Effector CD8-positive, alpha-beta T cell (primary cell): Measurements from ENCODE around the gene GOT1.

Source experiments
- DNase-seq: peaks from one replicate; lab custom pipeline; 2025; lab: John Stamatoyannopoulos, UW
- total RNA-seq, 4 experiments: gene quantifications; one replicate each; lab custom pipeline; 2026; lab: John Stamatoyannopoulos, UW

GOT1 gene
- 20.9 to 63.7 (median 26.1) reads per million in 4 experiments for total RNA-seq

DNA sequence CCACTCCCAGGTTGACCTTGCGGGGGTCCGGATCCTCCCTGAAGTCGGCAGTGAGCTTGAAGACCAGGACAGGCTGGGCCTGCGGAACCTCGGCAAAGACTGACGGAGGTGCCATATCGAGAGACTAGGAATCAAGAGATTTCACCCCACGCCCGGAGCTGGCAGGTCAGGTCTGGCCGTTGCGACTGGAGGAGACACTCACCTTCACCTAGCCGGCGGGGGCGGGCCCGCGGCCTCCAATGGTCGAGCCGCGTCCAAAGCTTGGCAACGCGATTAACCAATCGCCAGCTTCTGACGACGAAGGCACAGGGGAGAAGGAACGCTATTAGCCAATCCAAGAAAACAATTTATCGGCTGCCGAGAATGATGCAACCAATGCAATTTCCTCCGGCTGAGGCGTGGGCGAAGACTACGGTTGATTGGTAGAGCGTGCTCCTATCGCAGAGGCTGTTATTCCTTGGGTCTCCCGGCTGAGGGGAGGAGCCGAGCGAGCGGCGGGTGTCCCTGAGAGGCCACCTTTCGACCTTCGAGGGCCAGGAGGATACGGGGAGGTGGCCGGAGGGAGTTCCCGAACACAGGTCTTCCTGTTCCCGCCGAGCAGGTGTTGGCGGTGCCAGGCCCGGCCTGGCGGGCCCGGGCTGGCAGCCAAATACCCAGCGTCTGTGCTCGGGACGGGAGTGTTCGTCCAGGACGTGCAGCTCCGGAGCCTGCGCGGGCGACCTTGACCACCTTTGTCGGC lies at the start of gene GOT1:
Gene GOT1 (minus strand): TSS at position 174 of the 739 bp plus-strand sequence. CDS start 59 bp downstream, at position 115.
- DNase-seq, result peak; percentile 99

DNA sequence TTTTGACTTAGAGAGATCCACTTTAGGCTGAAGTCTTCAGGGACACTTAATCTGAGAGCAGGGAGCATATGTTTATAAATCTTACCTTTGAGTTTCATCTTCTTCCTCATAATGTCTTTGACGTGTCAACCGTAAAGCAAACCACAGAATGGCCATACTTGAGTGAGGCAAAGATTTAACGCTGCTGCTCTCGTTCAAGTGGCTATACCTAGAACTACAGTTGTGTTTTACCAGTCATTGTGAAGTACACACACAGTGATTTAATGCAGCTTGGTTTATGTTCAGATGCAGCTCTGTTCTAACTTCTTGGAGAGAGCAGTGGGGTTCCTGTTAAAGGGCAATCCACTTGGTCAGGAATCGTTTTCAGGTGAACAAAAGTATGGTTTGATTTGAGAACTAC lies 39.9 kb upstream of the GOT1 start:
- no peak for DNase-seq

DNA sequence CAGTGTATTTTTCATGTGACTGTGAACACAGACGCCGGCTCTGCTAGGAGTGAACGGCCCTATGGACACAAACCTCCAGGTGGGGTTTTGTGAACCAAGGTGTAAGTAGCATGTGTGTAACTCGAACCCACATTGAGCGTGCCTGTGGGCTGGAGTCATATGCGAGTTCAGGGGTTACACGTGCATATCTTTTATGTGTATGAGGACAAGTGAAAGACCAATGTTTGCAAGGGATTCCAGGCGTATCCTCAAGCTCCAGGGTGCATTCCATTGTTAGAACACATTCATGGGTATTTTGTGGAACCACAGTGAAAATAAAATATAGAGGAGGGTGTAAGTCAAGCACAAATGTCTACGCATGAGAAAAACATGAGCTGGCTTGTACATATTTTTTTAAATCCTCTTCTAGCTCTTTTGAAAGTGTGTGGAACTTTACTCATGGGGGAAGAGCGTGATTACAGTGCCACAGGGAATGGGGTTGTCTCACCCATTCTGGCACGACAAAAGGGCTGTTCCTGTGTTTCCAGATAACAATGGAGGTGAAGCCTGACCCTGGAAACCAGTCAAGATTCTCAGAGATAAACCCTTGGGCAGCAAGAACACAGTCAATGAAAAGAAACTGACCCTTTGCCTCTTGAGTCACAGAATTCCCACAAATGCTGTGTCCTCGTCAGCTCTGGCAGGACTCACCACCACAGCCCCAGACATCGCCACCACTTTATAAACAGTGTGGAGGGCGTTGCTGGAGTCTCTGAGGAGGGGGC lies 37.0 kb upstream of the GOT1 start:
- DNase-seq, result no peak

DNA sequence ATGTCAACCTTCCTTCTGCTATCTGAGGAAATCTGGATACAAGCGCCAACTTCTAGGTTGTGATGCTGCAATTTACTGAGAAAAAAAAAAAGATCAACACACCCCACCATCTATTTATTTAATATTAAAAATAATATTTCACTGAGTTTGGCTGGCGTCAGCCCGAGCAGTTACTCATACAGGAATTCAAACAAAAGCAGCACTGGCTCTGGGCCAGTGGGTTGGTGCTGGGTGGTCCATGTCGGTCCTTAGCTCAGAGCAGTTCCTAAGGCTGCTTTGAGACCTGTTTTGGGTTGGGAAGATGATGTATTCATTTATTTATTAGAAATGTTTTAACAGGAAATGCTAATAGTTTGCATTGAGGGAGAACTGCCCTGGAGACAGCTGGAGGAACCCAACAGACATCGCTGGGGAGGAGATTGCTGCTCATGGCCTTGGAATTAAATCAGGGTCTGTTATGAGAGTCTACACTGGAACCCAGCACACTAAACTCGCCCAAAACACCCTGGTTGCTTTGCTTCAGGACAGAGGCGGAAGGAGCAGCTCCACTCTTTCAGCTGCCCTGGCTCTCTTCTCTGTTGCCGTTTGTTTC lies 36.3 kb upstream of the GOT1 start:
- DNase-seq, result no peak

DNA sequence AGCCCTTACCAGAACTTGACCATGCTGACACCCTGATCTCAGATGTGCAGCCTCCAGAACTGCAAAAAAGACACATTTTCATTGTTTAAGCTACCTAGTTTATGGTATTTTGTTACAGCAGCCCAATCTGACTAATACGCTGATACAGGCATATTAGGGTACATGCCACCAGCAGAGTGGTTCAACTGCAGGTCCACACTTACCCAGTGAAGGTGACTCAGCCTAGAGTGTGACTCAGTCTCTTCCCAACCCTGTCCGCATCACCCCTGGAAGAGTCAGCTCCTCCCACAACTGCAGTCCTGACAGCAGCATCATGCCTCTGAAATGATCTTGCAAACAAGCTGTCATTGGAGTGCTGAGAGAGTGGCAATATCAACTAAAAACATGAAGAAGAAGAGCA lies 30.8 kb upstream of the GOT1 start:
- DNase-seq, result no peak

DNA sequence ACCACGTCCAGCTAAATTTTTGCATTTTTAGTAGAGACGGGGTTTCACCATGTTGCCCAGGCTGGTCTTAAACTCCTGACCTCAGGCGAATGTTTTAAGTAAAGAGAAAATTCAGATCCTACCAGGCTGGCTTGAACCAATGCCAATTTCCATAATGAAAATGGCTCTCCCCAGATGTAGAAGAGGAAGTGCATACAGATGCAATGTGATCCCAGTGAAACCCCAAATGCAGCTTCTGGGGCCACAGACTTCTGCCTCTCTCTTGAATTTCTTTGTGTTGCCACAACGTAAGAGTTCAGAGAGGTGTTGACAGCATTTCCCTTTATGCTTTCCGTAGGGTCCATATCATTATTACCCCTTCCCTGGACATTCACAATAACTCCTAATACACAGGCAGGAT lies 29.6 kb upstream of the GOT1 start:
- no peak for DNase-seq

DNA sequence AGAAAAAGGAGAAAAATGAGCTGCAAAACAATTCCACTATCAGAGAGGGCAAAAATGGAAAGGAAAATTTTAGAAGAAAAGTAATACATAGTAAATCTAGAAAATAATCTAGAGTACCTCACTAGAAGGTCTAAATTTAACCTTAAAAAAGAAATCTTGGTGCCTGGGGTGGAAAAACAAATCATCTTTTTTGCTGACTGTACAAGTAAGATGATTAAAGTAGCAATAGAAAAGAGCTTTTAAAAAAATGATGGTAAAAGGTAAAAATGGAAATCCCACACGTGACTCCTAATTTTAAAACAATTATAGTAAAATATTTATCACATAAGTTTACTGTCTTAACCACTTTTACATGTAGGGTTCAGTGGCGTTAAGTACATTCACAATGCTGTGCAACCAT lies 28.8 kb upstream of the GOT1 start:
- DNase-seq, result no peak

DNA sequence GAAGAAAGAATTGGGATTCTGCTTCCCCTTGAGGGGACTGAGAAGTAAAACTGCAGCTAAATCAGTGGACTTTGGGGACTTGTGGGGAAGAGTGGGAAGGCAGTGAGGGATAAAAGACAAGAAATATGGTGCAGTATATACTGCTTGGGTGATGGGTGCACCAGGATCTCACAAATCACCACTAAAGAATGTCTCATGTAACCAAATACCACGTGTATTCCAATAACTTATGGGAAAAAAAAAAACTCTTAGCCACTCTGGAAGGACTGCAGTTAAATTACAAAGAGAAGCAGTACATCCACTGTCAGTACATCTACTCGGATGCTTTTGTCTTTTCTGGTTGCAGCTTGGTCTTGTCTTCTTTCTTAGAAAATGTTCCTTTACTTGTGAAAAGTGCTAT lies 27.4 kb upstream of the GOT1 start:
- DNase-seq, result no peak

DNA sequence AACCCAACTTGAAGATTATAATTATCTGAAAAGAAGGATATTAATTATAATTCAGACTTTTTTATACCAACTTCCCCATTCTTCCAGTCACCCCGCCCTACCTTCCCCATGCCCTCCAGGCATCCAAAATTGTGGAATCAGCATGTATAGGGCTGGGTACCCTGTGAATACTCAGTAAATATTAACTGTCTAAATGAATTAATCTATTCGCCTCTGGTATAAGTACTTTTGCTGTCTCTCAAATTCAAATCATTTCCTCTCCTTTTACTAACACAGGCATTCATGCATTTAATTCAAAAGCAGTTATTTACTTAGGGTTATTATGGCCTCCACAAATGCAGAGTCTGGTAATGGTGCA lies 26.5 kb upstream of the GOT1 start:
- no peak for DNase-seq

DNA sequence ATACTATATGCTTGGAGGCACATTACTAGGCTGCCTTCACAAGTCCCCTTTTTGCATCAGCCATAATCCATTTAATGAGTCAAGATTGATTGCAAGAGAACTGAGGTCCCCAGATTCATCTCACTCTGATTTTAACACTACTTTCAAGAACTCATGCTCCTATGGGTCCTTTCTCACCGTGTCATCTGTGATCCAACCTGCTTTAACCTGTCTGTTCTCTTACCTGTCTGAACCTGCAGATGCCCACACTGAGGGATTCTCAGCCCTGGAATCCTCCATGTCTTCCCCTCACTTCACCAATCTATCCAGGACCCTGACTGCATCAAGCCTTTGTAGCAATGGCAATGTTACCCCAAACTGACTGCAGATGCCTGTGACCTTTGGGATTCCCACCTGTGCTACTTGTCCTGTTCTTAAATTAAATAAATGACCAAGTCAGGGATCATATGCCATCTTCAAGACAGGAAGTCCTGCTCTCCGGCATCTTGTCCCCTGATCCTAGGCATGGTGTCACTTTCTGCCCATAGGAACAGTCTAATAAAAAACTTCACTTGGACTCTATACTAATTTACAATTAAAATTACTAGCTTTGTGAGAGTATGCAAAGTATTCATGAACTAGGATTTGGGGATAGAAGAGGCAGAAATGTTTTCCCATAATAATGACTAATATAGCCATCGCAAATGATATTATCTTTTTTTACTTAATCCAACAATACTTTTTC lies 25.9 kb upstream of the GOT1 start:
- DNase-seq, result no peak

DNA sequence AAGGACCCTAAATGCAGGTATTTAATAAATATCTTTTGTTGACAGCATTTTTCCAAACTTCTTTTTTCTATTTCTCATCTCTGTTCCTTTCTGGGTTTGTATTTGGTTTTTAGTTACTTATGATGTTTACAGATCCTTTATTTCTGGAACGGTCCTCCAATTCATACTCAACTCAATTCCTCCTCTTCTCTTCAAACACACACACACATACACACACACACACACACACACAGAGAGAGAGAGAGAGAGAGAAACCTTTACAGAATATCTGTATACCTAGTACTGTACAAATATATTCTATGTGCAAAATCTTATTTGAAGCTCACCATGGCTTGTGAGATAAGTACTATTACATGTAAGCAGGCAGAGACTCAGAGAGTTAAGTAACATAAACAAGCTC lies 21.6 kb upstream of the GOT1 start:
- DNase-seq, result no peak

DNA sequence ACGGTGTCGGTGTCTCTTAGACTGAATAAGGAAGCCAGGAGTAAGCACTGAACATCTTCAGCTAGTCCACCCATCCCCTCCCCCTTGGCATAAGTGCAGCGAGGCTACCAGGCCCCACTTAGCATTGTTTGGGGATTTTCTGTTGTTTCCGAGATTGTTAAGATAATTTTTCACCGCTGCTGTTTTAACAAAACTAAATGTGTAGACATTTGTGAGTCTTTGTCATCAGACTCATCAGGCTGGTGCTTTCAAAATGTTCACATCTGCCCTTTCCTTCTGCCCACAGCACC lies 21.0 kb upstream of the GOT1 start:
- DNase-seq, result no peak

DNA sequence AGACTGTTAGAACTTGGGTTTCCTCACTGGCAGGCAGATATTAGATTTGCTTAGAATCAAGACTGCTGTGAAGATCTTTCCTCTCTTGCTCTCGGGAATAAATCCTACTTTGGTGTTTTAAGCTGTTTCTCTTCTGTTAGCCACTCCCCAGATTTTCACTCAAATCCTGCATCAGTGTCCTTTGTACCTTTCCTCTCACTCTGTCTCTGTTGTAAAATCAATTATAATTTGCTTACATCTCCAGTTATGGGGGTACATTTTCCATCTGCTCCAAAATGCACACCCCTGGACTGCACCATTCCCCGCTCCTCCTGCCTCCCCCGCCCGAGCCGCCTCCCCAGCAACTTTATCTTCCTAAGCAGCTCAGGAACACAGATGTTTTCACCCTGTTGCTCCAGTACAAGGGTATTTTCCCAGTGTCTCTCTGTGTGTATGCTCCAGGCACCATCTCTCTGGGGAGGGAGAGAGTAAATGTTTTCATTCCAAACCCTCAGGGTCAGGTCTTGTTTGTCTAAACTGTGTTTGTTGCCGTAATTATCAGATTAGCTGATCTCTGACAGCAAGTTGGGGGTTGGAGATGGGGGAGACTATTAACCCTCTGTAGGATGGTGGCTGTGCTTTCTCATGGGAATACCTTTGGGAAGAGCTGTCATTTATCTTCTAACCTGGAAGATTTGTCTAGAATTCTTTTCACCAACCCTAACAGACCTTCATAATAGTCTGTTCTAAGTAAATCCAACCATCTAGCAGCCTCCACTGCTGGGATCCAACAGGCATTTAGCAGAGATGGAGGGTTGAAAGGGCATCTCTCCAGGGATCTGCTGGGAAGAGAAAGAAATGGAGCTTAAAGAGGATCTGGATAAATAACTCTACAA lies 20.4 kb upstream of the GOT1 start:
- DNase-seq, result no peak

DNA sequence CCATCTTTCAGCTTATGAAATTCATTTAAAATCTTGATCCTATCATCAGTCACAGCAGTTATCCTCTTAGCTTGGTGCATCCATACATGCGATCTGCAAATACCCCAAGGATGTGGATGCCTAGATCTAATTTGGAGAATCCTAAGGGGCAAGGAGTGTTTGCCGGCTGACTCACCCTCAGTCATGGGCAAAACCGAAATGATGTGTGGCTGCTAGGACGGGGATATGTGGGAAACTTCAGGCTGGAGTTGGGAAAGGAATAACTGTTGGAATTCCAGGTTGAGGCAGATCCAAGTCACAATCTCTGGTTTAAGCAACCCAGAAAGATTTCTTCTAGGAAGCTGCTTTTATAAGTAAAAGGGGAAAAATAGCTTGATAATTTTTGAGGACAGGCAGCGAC lies 19.7 kb upstream of the GOT1 start:
- DNase-seq, result no peak

DNA sequence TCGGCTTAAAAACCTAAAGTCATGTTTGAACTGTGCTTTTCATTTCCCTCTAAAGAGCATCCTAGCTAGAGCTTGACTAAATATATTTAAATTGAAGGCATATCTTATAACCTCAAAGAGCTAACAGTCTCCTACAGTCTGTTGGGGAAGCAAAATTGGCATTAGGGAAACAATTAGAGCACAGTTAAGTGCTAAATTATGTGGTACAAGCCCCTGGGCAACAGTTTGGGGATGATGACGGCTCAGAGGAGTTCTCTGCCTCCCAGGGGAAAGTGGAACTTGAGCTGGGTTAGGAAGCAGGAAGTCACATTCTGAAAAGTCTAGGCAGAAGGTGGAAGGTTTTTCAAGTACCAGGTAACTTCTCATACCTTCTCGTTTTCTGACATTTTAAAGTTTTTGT lies 18.6 kb upstream of the GOT1 start:
- DNase-seq, result no peak

DNA sequence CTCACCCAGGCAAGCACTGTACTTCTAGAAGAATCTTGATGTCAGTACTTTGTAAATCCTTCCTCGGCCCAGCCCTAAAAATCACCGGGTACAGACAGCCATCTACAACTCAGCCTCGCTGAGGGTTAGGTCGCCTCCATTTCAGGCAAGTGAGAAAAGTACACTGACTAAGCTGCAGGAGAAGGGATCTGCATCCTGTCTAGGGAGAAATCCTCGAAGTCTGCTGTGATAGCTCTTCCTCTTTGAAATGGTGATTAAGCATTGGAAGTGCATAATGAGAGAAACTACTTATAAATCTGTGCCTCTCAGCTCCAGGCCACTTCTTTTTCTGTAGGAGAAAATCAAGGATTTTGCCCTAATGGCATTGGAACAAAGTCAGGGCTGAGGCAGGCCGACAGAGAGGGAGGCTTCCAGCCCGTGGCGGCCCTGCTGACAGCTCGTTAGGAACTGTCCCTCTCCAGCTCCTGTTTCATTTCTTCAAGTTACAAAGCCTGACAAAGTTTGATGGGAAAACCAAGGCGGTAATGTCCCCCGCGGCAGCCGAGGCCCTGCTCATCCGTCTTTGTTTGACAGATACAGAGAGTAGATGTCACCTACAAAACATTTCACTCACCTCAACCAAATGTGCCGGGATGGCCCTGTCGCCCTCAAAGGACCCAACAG lies 14.1 kb upstream of the GOT1 start:
- DNase-seq, result no peak

DNA sequence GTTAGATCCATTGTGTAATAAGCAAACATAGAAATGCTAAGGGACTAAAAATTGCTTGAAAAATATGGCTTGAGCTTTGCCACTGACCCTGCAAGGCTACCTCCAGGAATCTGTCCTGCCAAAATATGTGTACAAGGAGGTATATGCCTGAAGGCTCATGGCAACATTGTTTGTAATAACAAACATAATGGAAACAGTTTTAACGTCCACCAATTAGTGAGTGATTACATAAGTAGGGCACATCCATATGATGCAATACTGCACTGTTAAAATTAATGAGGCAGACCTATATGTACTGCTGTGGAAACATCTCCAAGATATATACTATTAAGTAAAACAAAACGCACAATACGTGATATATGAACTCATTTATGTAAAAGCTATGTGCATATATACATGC lies 13.1 kb upstream of the GOT1 start:
- no peak for DNase-seq

DNA sequence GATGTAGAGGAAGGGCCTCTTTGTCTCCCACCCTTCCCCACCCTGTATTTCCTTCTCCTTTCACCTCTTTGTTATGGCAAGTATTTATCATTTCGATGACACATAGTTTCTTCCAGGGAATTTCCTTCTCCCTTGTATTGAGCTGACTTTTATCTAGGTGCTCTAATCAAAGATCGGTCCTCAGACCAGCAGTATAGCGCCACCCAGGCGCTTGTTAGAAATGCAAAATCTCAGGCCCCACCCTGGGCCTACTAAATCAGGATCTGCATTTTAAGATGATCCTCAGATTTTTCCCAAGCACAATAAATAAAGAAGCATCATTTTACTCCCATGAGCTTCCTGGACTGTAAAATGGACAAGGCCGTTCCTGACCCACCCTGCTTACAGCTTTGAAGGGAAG lies 12.0 kb upstream of the GOT1 start:
- no peak for DNase-seq

DNA sequence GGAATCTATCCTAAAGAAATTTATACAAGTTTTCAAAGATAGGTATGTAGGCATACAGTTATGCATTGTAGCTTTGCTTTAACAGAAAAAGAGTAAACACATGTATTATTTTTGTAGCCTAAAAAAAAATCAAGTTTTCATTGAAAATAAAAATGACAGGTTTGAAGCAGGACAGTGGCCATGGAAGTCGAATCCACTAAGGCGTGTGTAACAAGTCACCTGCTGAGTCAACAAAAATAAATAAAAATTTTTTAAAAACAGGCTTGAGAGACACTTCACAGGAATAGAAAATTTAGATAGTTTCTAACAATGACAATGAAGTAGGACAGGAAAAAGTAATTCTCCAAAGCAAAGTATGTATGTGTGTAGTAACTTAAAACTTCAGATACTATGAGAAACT lies 8.5 kb upstream of the GOT1 start:
- DNase-seq, result no peak

DNA sequence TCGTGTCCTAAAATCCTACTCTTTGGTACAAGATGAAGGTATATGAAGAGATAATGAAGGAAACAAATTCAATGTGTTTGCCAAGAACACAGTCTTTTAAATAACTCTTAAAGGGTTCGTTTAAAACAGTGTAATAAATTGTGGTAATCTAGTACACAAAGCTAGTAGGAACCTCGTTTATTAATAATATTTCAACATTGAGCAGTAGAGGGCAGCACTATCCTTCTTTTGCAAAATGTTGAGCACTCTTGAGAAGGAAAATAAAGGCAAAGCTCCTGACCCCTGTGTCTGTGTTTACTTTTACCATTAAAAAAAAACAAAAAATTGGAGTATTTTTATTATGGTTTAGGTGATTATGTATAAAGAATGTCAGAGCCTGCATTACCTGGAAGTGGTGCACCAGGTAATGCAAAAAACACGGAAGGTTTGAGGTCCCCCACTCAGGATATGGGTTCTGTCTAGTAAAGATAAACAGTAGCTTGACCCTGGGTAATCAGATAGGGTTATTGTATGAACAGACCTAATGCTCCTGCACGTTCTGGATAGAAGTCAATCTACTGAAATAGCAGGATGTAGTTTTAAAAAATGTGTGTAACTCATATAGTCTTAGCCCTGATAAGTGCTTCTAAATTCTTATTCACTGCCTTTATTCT lies 5.7 kb upstream of the GOT1 start:
- no peak for DNase-seq
